Endothelial cell (in vitro differentiated cells): ENCODE data around the gene CDKL4. TPM values are rescaled to one million over a fixed set of nuclear protein-coding genes. Genes with fewer than 3 reads are reported as not detected.

Experiments used
- DNase-seq: peaks from one replicate; pipeline ENCODE4 v3.0.0; 2021; ENCODE audit warnings: low spot score
- H3K27ac Mint-ChIP-seq: one replicate; pipeline ENCODE4 v1.8.0; 2021; ENCODE audit warnings: mixed read lengths, inconsistent platforms; ENCODE audit not compliant: unreplicated experiment
- H3K27me3 Mint-ChIP-seq: one replicate; pipeline ENCODE4 v1.8.0; 2021; ENCODE audit warnings: mild to moderate bottlenecking, moderate library complexity, mixed read lengths, inconsistent platforms; ENCODE audit not compliant: unreplicated experiment
- H3K36me3 Mint-ChIP-seq: one replicate; pipeline ENCODE4 v1.8.0; 2021; ENCODE audit warnings: mild to moderate bottlenecking, low read depth, mixed read lengths, inconsistent platforms; ENCODE audit not compliant: unreplicated experiment
- H3K4me1 Mint-ChIP-seq: one replicate; pipeline ENCODE4 v1.8.0; 2021; ENCODE audit warnings: mild to moderate bottlenecking, mixed read lengths, inconsistent platforms; ENCODE audit not compliant: unreplicated experiment
- H3K4me3 Mint-ChIP-seq: one replicate; pipeline ENCODE4 v1.8.0; 2021; ENCODE audit warnings: mild to moderate bottlenecking, mixed read lengths, inconsistent platforms; ENCODE audit not compliant: unreplicated experiment
- H3K9me3 Mint-ChIP-seq: one replicate; pipeline ENCODE4 v1.8.0; 2021; ENCODE audit warnings: mixed read lengths, inconsistent platforms; ENCODE audit not compliant: unreplicated experiment
- CTCF ChIP-seq: fragments of 200-600 bp; sonication (generic); IDR thresholded peaks from one replicate; pipeline ENCODE4 v1.5.0; 2021; ENCODE audit warnings: antibody characterized with exemption; ENCODE audit not compliant: unreplicated experiment
- total RNA-seq: library from RNA; stranded (reverse); fragmentation: NEBNext Ultra II Directional; extraction: Animal tissue kit (Norgen Biotek cat#: 25700); gene quantifications from one replicate; pipeline ENCODE4 v1.2.1, GENCODE V29; 2021; ENCODE audit not compliant: unreplicated experiment

CDKL4 gene
- total RNA-seq, 1 donor from 2014 or later = 0.92 TPM

- no peak for DNase-seq
- H3K4me1 Mint-ChIP-seq = peaks cover 10% of the 10 kb centered on the region
- H3K36me3 Mint-ChIP-seq = peaks cover 8% of the 10 kb centered on the region
- H3K27me3 Mint-ChIP-seq = peaks cover 1% of the 10 kb centered on the region
- H3K9me3 Mint-ChIP-seq = no peaks in the 10 kb centered on the region
- no peak overlapping the region for H3K27ac Mint-ChIP-seq
- no peak overlapping the region for H3K4me3 Mint-ChIP-seq
- no peak for TF ChIP-seq CTCF
These were observed 114.8 kb downstream of the CDKL4 start for GRCh38 chr2:39128919-39129391.

GRCh38 chr2:39127973-39128372 is 115.8 kb downstream of the CDKL4 start:
- no peak overlapping the region for H3K27ac Mint-ChIP-seq
- H3K4me1 Mint-ChIP-seq = peaks cover 19% of the 10 kb centered on the region
- no peaks in the 10 kb centered on the region for H3K9me3 Mint-ChIP-seq
- TF ChIP-seq CTCF = no peak
- peaks cover 9% of the 10 kb centered on the region for H3K36me3 Mint-ChIP-seq
- peaks cover 5% of the 10 kb centered on the region for H3K27me3 Mint-ChIP-seq
- DNase-seq = no peak
- H3K4me3 Mint-ChIP-seq = no peak overlapping the region

Other genes with a start within 250 kb of the CDKL4 start
- gene SOS1, start 122.9 kb downstream of the CDKL4 start, total RNA-seq = 35.3 TPM
- gene MAP4K3, start 193.3 kb upstream of the CDKL4 start, total RNA-seq = 51.1 TPM